GM12878 (cell line): ENCODE data around the gene NCAPD2. TPM values are rescaled to one million over a fixed set of nuclear protein-coding genes. Genes with fewer than 3 reads are reported as not detected.

Experiments used
- CREM ChIP-seq: IDR thresholded peaks from 2 replicates; pipeline ENCODE4 v1.6.1; 2014; ENCODE audit warnings: antibody characterized with exemption, low read depth
- E2F4 ChIP-seq: IDR thresholded peaks from 2 replicates; pipeline ENCODE4 v1.6.1; 2012; ENCODE audit warnings: low read depth, low read length, improper control_type of control experiment
- E2F8 ChIP-seq: fragments of 450-650 bp; IDR thresholded peaks from 2 replicates; pipeline ENCODE4 v1.6.1; 2018; ENCODE audit warnings: mild to moderate bottlenecking, low read depth, moderate library complexity; ENCODE audit not compliant: partially characterized antibody
- E4F1 ChIP-seq: fragments of 450-650 bp; IDR thresholded peaks from 2 replicates; pipeline ENCODE4 v1.6.1; 2018; ENCODE audit warnings: borderline replicate concordance, mild to moderate bottlenecking; ENCODE audit not compliant: partially characterized antibody
- EED ChIP-seq: sonication (generic); IDR thresholded peaks from 2 replicates; pipeline ENCODE4 v1.6.1; 2016; ENCODE audit warnings: antibody characterized with exemption, low read depth
- EZH2 ChIP-seq: IDR thresholded peaks from 2 replicates; pipeline ENCODE4 v1.6.1; 2012; ENCODE audit warnings: low read depth, mild to moderate bottlenecking, control low read depth, inconsistent platforms, low read length, borderline replicate concordance; ENCODE audit not compliant: control insufficient read depth
- MXI1 ChIP-seq: fragments of 150-350 bp; IDR thresholded peaks from 2 replicates; pipeline ENCODE4 v1.6.1; 2011; ENCODE audit warnings: low read depth, mild to moderate bottlenecking, inconsistent platforms, low read length, improper control_type of control experiment
- NR2C1 ChIP-seq: fragments of 450-650 bp; IDR thresholded peaks from 2 replicates; pipeline ENCODE4 v1.6.1; 2017; ENCODE audit warnings: antibody characterized with exemption, mild to moderate bottlenecking, moderate library complexity
- NRF1 ChIP-seq: conservative IDR thresholded peaks from 2 replicates; pipeline ENCODE4 v1.6.1; 2011; ENCODE audit warnings: mild to moderate bottlenecking, low read depth, low read length, improper control_type of control experiment
- RCOR1 ChIP-seq: conservative IDR thresholded peaks from 2 replicates; pipeline ENCODE4 v1.6.1; 2012; ENCODE audit warnings: low read depth, low read length, improper control_type of control experiment
- STAT3 ChIP-seq: IDR thresholded peaks from 2 replicates; pipeline ENCODE4 v1.6.1; 2011; ENCODE audit warnings: low read depth, low read length, improper control_type of control experiment
- TCF3 ChIP-seq: IDR thresholded peaks from 2 replicates; pipeline ENCODE4 v1.6.1; 2012; ENCODE audit warnings: low read depth, mild to moderate bottlenecking, low read length, borderline replicate concordance; ENCODE audit not compliant: insufficient read depth
- TCF7 ChIP-seq: IDR thresholded peaks from 2 replicates; pipeline ENCODE4 v1.6.1; 2014; ENCODE audit warnings: antibody characterized with exemption, borderline replicate concordance
- YY1 ChIP-seq: IDR thresholded peaks from 2 replicates; pipeline ENCODE4 v1.6.1; 2011; ENCODE audit warnings: low read depth, mild to moderate bottlenecking, low read length
- ZBTB33 ChIP-seq: fragments of 450-650 bp; IDR thresholded peaks from 2 replicates; pipeline ENCODE4 v1.6.1; 2017; ENCODE audit warnings: mild to moderate bottlenecking
- ZNF687 ChIP-seq: fragments of 450-650 bp; IDR thresholded peaks from 2 replicates; pipeline ENCODE4 v1.6.1; 2017; ENCODE audit warnings: mild to moderate bottlenecking, moderate library complexity
- polyA plus RNA-seq, 11 experiments: library from polyadenylated mRNA; depleted of rRNA in 4 of 11; unstranded in 6 of 11; stranded (reverse) in 5 of 11; fragments of >200 nt; fragmentation: Nextera tagmentation in 4 of 11; fragmentation: Illumina TruSeq in 1 of 11; extraction: Ambion mirVana in 4 of 11; extraction: Trizol in 1 of 11; gene quantifications; 1 replicate in 1 of 11; 2 replicates in 10 of 11; pipeline versions ENCODE4 v1.2.1 to v1.2.3, GENCODE V29; 2011 to 2016; ENCODE audit warnings: inconsistent platforms in 2 of 11, missing spikeins in 2 of 11, low read depth in 1 of 11
- total RNA-seq, 4 experiments: library from RNA; depleted of rRNA in 3 of 4; stranded (reverse); fragments of >200 nt in 3 of 4; fragmentation: Illumina TruSeq in 1 of 4; extraction: Trizol in 1 of 4; gene quantifications; 2 replicates each; pipeline versions ENCODE4 v1.2.1 to v1.2.3, GENCODE V29; 2013 to 2021

Gene NCAPD2
- total and polyA plus RNA-seq, 10 of the 15 experiments (the other 5 are each of a cell fraction or from before 2014, with no cell fraction given) = 24.2 to 160 (median 110) TPM

- TF ChIP-seq ZBTB33 (no peak), CREM (peak; percentile 58; the same call in 1 of the 2 replicates), MXI1 (peak; percentile 68), ZNF687 (peak; percentile 71), EED (peak; percentile 95), E2F4 (no peak), YY1 (peak; percentile 95), E2F8 (peak; percentile 32), NR2C1 (peak; percentile 63), TCF7 (no peak), NRF1 (peak; percentile 75), E4F1 (no peak), RCOR1 (no peak), TCF3 (peak; percentile 62; the same call in 1 of the 2 replicates), EZH2 (no peak), STAT3 (no peak)
Measured at GRCh38 chr12:6451348-6452244, 42.3 kb upstream of the NCAPD2 start, which contains the start of gene TAPBPL (continued).
